ENCODE results near the gene KRT3.

GRCh38 chr12:52768479-52769200 is 27.3 kb downstream of the KRT3 start:
- TF ChIP-seq CTCF (IDR thresholded peaks at IDR 0.05) (no peak), POLR2A (IDR thresholded peaks at IDR 0.05) (no peak)
